ENCODE measurements around the gene FOXA3.

Gene FOXA3

GRCh38 chr19:45817725-45818301 lies 46.3 kb upstream of the FOXA3 start:
- no peak for TF ChIP-seq CTCF (IDR thresholded peaks at IDR 0.05; ENCODE audit: low read depth, low read length)
- in situ Hi-C loops (cut with HindIII; ENCODE audit: low sequenced_read_pairs), result no loop called here

GRCh38 chr19:45819769-45820168 lies 44.4 kb upstream of the FOXA3 start:
- no peak for DNase-seq (ENCODE audit: low read depth, low spot score)
- in situ Hi-C loops (cut with HindIII; ENCODE audit: low sequenced_read_pairs), result no loop called here
- no peak overlapping the region for H3K4me3 ChIP-seq (ENCODE audit: low read depth, low read length)
- TF ChIP-seq CTCF (IDR thresholded peaks at IDR 0.05; ENCODE audit: low read depth, low read length), result no peak

More at GRCh38 chr19:45817725-45818301, 46.3 kb upstream of the FOXA3 start:
- H3K4me3 ChIP-seq (ENCODE audit: low read depth, low read length), result no peak overlapping the region
- DNase-seq (ENCODE audit: low read depth, low spot score), result no peak

GRCh38 chr19:45820413-45821102 lies 43.6 kb upstream of the FOXA3 start:
- no peak for DNase-seq (ENCODE audit: low read depth, low spot score)
- no peak for TF ChIP-seq CTCF (IDR thresholded peaks at IDR 0.05; ENCODE audit: low read depth, low read length)
- H3K4me3 ChIP-seq (ENCODE audit: low read depth, low read length), result no peak overlapping the region
- in situ Hi-C loops (cut with HindIII; ENCODE audit: low sequenced_read_pairs), result no loop called here

GRCh38 chr19:45821103-45821521 lies 43.0 kb upstream of the FOXA3 start:
- no peak for TF ChIP-seq CTCF (IDR thresholded peaks at IDR 0.05; ENCODE audit: low read depth, low read length)
- H3K4me3 ChIP-seq (ENCODE audit: low read depth, low read length), result no peak overlapping the region
- DNase-seq (ENCODE audit: low read depth, low spot score), result no peak
- in situ Hi-C loops (cut with HindIII; ENCODE audit: low sequenced_read_pairs), result no loop called here

GRCh38 chr19:45821570-45821969 lies 42.6 kb upstream of the FOXA3 start:
- no peak for TF ChIP-seq CTCF (IDR thresholded peaks at IDR 0.05; ENCODE audit: low read depth, low read length)
- H3K4me3 ChIP-seq (ENCODE audit: low read depth, low read length), result no peak overlapping the region
- in situ Hi-C loops (cut with HindIII; ENCODE audit: low sequenced_read_pairs), result no loop called here
- DNase-seq (ENCODE audit: low read depth, low spot score), result no peak

GRCh38 chr19:45822716-45823115 lies 41.4 kb upstream of the FOXA3 start:
- no peak overlapping the region for H3K4me3 ChIP-seq (ENCODE audit: low read depth, low read length)
- TF ChIP-seq CTCF (IDR thresholded peaks at IDR 0.05; ENCODE audit: low read depth, low read length), result no peak
- in situ Hi-C loops (cut with HindIII; ENCODE audit: low sequenced_read_pairs), result no loop called here
- DNase-seq (ENCODE audit: low read depth, low spot score), result no peak
